Smooth muscle cell of the umbilical artery (primary cell): ENCODE results near the gene LRIT3. TPM values are rescaled to one million over a fixed set of nuclear protein-coding genes. Genes with fewer than 3 reads are reported as not detected.

ENCODE experiments used
- total RNA-seq: library from RNA; depleted of rRNA; stranded (reverse); fragments of >200 nt; gene quantifications from 2 replicates; pipeline ENCODE4 v1.2.3, GENCODE V29; 2014

LRIT3 gene, protein sequence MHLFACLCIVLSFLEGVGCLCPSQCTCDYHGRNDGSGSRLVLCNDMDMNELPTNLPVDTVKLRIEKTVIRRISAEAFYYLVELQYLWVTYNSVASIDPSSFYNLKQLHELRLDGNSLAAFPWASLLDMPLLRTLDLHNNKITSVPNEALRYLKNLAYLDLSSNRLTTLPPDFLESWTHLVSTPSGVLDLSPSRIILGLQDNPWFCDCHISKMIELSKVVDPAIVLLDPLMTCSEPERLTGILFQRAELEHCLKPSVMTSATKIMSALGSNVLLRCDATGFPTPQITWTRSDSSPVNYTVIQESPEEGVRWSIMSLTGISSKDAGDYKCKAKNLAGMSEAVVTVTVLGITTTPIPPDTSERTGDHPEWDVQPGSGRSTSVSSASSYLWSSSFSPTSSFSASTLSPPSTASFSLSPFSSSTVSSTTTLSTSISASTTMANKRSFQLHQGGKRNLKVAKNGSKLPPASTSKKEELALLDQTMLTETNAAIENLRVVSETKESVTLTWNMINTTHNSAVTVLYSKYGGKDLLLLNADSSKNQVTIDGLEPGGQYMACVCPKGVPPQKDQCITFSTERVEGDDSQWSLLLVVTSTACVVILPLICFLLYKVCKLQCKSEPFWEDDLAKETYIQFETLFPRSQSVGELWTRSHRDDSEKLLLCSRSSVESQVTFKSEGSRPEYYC
- under 0.01 and 0.05 TPM in 2 replicates for total RNA-seq

DNA sequence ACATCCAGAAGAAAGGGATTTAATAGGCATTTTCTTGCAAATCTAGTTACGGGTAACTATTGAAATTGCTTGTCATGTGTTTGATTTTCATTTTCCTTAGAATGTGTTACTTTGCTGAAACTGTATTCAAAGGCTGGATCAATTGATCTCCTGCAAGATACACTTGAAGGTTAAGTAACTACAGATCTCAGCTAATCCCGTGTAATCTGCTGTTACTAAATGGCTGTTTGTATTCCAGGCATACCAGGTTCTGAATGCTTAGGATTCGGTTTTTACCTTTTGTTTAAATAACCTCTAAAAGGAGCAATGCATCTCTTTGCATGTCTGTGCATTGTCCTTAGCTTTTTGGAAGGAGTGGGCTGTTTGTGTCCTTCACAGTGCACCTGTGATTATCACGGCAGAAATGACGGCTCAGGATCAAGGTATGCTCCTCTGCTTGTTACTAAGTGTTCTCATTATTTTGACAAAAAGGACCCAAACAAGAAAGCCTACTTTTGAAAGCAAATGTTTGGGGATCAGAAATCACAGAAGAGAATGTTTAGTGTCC, at the start of gene LRIT3:
Gene LRIT3 (plus strand): TSS at position 212 of the 547 bp plus-strand sequence. CDS start 95 bp downstream, at position 307.

DNA sequence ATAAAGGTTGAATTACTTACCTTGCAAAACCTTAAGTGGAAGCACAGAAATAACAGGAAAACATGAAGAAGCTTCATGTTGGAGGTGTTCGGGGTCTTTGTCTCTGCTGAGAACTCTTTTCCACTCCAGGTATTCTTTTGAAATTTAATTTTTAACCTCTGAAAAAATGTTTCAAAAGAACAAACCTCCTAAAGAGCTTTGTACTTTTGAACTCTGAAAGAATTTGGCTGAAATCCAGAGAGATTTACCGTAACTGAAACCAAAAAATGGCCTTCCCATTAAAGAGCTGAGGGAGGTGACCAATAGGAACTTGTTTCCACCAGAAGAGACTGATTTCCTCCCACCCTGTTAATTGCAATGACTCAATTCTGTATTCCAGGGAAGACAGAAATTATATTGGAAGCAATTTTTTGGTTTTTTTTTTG, 46.0 kb upstream of the LRIT3 start, which contains the start of gene CFI:
Gene CFI (minus strand): TSS at position 105 of the 425 bp plus-strand sequence. CDS start 28 bp downstream, at position 77.

DNA sequence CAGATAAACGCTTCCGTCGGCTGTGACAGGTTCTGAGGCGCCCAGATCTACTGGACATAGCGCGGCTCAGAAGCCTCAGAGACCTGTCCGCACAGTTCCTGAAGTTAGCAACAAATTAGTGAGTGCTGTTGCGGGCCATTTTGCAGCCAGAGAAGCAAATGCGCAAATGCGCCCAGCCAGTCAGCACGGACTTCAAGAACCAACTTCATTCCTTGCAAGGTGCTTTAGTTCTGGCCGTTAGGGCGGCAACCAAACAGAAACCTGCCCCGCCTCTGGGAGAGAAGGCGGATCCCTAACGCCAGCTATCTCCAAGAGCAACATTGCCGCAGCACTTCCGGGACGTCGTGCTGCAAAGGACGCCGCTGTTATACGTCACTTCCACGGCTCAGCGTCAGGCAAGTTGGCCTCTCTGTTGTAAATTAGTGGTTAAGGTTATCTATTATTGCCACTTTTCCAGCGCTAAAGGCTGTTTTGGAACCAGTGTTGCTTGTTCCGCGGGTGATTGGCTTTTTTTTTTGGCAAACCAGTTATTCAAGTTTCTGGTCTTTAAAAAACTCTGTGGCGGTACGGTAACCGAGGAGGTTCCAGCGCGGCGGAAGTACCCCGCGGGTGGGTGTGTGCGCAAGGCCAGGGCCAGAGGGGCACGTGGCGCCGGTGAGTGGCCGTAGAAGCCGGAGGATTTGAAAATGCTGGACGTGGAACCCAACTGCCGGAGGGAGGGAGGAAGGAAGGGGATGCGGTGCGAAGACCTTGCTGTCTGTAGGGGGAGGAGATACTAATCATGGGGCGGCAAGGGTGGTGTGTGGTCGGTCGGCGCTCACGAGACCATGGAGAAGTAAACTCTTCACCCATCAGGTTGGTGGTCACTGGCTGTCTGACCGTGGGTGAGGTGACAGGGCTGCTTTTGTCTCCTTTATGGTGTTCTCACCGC, 32.5 kb upstream of the LRIT3 start, which contains the start of gene GAR1:
Gene GAR1 (plus strand): TSS at position 612 of the 931 bp plus-strand sequence. CDS start 403 bp downstream, outside the sequence.

DNA sequence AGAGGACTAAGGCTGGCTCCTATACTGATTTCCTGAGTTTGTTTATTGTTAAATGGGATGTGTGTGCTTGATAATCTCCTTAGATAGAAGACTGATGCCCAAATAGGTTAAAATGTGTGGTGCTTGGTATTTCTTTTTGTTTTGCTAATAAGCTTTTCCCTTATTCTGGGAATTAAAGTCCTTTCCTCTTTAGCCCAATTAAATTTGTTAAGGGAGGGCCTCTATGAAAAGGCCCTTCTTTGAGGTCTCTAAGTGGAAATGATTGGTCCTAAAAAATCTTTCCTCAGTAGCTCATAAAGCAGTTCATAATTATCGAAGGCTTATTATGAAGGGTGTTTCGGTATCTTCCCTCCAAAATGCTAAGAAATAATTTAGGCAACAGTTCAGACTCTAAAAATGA, 20.2 kb upstream of the LRIT3 start, which contains the start of gene RRH:
Gene RRH (plus strand): TSS at position 301 of the 400 bp plus-strand sequence. CDS start 56 bp downstream, at position 357.

DNA sequence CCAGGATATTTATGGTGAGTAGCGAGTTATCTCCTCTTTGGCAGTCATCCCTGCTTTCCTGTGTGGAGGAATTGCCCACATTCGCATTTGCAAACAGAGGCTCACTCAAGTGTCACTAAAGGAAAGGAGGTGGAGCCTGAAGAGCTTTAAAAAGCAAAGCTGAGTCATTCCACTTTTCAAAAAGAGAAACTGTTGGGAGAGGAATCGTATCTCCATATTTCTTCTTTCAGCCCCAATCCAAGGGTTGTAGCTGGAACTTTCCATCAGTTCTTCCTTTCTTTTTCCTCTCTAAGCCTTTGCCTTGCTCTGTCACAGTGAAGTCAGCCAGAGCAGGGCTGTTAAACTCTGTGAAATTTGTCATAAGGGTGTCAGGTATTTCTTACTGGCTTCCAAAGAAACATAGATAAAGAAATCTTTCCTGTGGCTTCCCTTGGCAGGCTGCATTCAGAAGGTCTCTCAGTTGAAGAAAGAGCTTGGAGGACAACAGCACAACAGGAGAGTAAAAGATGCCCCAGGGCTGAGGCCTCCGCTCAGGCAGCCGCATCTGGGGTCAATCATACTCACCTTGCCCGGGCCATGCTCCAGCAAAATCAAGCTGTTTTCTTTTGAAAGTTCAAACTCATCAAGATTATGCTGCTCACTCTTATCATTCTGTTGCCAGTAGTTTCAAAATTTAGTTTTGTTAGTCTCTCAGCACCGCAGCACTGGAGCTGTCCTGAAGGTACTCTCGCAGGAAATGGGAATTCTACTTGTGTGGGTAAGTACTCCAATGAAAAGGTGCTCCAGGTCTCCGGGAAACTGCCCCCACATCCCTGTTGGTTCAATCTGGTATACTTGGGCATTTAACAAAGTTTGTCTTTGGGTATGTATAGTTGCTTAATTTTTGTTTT, 65.0 kb downstream of the LRIT3 start, which contains the start of gene EGF:
Gene EGF (plus strand): TSS at position 178 of the 890 bp plus-strand sequence. CDS start 453 bp downstream, at position 631.

Other genes starting within 250 kb of the LRIT3 start
- 29.4 and 31.6 TPM in 2 replicates for gene CASP6, start 144.7 kb upstream of the LRIT3 start, total RNA-seq
- 15.4 and 18.3 TPM in 2 replicates for gene PLA2G12A, start 118.0 kb upstream of the LRIT3 start, total RNA-seq
- 1.2 and 9.2 TPM in 2 replicates for gene CFI, start 46.1 kb upstream of the LRIT3 start, total RNA-seq
- gene GAR1, start 32.3 kb upstream of the LRIT3 start, total RNA-seq = 2.1 and 4.5 TPM in 2 replicates
- not detected in 2 replicates for gene RRH, start 20.1 kb upstream of the LRIT3 start, total RNA-seq
- gene EGF, start 64.8 kb downstream of the LRIT3 start, total RNA-seq = 5.9 and 11.3 TPM in 2 replicates